ENCODE measurements around the gene SPNS2. TPM values are rescaled to one million over a fixed set of nuclear protein-coding genes. Genes with fewer than 3 reads are reported as not detected.

The SPNS2 gene
- total and polyA plus RNA-seq, 2 experiments from 2014 or later: 1.7 to 2.3 TPM

DNA sequence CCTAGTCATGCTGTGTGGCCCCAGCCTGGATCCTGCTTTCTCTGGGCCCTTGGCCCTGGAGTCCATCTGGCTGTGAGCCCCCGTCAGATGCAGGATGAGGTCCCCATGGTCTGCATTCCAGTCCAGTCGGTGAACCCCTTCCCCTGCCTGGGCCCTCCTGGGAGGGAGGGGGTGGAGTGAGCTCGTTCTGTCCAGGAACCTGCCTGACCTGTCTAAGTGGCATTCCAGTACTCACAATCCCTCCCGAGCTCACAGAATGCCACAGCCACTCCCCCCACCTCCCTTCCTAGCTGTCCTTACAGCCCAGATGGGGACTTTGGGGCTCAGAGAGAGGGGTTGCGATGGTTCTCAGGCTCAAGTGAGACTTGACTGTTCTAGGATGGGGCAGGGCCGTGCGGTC lies 15.5 kb downstream of the SPNS2 start (continued):
- TF ChIP-seq JUNB (IDR thresholded peaks at IDR 0.05; ENCODE audit: unreplicated experiment) (no peak), EZH2 (IDR thresholded peaks at IDR 0.05; ENCODE audit: low read depth, unreplicated experiment) (no peak), ZNF331 (CRISPR knock-in tag; IDR thresholded peaks at IDR 0.05; ENCODE audit: low read depth) (no peak), NANOG (IDR thresholded peaks at IDR 0.05; ENCODE audit: borderline replicate concordance) (no peak)

DNA sequence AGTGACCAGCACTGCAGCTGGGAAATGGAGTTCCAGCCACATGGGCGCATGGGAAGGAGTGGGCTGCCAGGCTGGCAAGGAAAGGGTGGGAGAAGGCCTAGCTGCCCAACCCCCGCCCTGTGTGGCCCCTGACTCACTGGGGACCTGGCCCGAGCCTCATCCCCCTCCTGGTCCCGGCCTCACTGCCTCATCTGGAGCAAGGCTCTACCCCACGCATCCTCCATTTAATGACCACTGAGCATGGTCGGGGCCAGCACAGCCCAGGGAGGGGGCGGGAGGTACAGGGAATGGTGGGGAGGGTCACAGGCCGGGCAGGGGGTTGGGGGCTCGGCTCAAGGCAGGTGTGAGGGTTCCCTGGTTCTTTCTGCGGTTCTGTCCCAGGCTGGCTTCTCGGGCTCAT lies 16.1 kb downstream of the SPNS2 start:
- Histone ChIP-seq H3K4me3 (no peak overlapping the region), H4K20me1 (replicated peaks; ENCODE audit: insufficient read depth) (no peaks in the 10 kb centered on the region), H3K9me2 (ENCODE audit: insufficient read depth) (no peaks in the 10 kb centered on the region), H3K79me2 (replicated peaks; ENCODE audit: insufficient read depth) (no peaks in the 10 kb centered on the region), H3K4me1 (ENCODE audit: insufficient read depth) (no peaks in the 10 kb centered on the region), H3K27me3 (ENCODE audit: insufficient read depth) (no peaks in the 10 kb centered on the region), H3K4me2 (no peak overlapping the region), H2AFZ (no peak overlapping the region), H3K36me3 (ENCODE audit: insufficient read depth) (no peaks in the 10 kb centered on the region), H3K27ac (ENCODE audit: low read depth) (no peak overlapping the region), H3F3A (replicated peaks; ENCODE audit: low read depth) (no peaks in the 10 kb centered on the region)
- ATAC-seq (no peak), DNase-seq (ENCODE audit: low spot score) (no peak)
- Mint-ChIP-seq H3K36me3 (ENCODE audit: low read depth) (no peaks in the 10 kb centered on the region; the same call in 2 of the 3 replicates), H3K9me3 (no peaks in the 10 kb centered on the region), H3K4me3 (no peak overlapping the region), H3K4me1 (peaks cover 7% of the 10 kb centered on the region), H3K27me3 (ENCODE audit: insufficient read depth, low read depth, poor library complexity) (peaks cover 10% of the 10 kb centered on the region), H3K27ac (no peak overlapping the region; the same call in 1 of the 2 replicates)
- TF ChIP-seq, protein P1, sequence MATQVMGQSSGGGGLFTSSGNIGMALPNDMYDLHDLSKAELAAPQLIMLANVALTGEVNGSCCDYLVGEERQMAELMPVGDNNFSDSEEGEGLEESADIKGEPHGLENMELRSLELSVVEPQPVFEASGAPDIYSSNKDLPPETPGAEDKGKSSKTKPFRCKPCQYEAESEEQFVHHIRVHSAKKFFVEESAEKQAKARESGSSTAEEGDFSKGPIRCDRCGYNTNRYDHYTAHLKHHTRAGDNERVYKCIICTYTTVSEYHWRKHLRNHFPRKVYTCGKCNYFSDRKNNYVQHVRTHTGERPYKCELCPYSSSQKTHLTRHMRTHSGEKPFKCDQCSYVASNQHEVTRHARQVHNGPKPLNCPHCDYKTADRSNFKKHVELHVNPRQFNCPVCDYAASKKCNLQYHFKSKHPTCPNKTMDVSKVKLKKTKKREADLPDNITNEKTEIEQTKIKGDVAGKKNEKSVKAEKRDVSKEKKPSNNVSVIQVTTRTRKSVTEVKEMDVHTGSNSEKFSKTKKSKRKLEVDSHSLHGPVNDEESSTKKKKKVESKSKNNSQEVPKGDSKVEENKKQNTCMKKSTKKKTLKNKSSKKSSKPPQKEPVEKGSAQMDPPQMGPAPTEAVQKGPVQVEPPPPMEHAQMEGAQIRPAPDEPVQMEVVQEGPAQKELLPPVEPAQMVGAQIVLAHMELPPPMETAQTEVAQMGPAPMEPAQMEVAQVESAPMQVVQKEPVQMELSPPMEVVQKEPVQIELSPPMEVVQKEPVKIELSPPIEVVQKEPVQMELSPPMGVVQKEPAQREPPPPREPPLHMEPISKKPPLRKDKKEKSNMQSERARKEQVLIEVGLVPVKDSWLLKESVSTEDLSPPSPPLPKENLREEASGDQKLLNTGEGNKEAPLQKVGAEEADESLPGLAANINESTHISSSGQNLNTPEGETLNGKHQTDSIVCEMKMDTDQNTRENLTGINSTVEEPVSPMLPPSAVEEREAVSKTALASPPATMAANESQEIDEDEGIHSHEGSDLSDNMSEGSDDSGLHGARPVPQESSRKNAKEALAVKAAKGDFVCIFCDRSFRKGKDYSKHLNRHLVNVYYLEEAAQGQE (IDR thresholded peaks at IDR 0.05; ENCODE audit: unreplicated experiment): no peak
- TF ChIP-seq, protein P2, sequence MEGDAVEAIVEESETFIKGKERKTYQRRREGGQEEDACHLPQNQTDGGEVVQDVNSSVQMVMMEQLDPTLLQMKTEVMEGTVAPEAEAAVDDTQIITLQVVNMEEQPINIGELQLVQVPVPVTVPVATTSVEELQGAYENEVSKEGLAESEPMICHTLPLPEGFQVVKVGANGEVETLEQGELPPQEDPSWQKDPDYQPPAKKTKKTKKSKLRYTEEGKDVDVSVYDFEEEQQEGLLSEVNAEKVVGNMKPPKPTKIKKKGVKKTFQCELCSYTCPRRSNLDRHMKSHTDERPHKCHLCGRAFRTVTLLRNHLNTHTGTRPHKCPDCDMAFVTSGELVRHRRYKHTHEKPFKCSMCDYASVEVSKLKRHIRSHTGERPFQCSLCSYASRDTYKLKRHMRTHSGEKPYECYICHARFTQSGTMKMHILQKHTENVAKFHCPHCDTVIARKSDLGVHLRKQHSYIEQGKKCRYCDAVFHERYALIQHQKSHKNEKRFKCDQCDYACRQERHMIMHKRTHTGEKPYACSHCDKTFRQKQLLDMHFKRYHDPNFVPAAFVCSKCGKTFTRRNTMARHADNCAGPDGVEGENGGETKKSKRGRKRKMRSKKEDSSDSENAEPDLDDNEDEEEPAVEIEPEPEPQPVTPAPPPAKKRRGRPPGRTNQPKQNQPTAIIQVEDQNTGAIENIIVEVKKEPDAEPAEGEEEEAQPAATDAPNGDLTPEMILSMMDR (conservative IDR thresholded peaks at IDR 0.05; ENCODE audit: low read depth in 2 of 2): no peak
- no peak for TF ChIP-seq ZNF114 (CRISPR knock-in tag; IDR thresholded peaks at IDR 0.05)
- TF ChIP-seq, protein P3, sequence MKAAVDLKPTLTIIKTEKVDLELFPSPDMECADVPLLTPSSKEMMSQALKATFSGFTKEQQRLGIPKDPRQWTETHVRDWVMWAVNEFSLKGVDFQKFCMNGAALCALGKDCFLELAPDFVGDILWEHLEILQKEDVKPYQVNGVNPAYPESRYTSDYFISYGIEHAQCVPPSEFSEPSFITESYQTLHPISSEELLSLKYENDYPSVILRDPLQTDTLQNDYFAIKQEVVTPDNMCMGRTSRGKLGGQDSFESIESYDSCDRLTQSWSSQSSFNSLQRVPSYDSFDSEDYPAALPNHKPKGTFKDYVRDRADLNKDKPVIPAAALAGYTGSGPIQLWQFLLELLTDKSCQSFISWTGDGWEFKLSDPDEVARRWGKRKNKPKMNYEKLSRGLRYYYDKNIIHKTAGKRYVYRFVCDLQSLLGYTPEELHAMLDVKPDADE (IDR thresholded peaks at IDR 0.05): no peak
- no peak for TF ChIP-seq EZH2phosphoT487 (IDR thresholded peaks at IDR 0.05; ENCODE audit: unreplicated experiment)
- TF ChIP-seq EZH2 (IDR thresholded peaks at IDR 0.05; ENCODE audit: low read depth, unreplicated experiment): no peak
- no peak for TF ChIP-seq CREB1 (CRISPR knock-in tag; IDR thresholded peaks at IDR 0.05; ENCODE audit: low read depth)
- no peak for TF ChIP-seq ZNF331 (CRISPR knock-in tag; IDR thresholded peaks at IDR 0.05; ENCODE audit: low read depth)
- no peak for TF ChIP-seq POLR2AphosphoS5 (IDR thresholded peaks at IDR 0.05; ENCODE audit: low read depth)
- no peak for TF ChIP-seq JUNB (IDR thresholded peaks at IDR 0.05; ENCODE audit: unreplicated experiment)
- no peak for TF ChIP-seq NANOG (IDR thresholded peaks at IDR 0.05; ENCODE audit: borderline replicate concordance)
- TF ChIP-seq, protein P4, sequence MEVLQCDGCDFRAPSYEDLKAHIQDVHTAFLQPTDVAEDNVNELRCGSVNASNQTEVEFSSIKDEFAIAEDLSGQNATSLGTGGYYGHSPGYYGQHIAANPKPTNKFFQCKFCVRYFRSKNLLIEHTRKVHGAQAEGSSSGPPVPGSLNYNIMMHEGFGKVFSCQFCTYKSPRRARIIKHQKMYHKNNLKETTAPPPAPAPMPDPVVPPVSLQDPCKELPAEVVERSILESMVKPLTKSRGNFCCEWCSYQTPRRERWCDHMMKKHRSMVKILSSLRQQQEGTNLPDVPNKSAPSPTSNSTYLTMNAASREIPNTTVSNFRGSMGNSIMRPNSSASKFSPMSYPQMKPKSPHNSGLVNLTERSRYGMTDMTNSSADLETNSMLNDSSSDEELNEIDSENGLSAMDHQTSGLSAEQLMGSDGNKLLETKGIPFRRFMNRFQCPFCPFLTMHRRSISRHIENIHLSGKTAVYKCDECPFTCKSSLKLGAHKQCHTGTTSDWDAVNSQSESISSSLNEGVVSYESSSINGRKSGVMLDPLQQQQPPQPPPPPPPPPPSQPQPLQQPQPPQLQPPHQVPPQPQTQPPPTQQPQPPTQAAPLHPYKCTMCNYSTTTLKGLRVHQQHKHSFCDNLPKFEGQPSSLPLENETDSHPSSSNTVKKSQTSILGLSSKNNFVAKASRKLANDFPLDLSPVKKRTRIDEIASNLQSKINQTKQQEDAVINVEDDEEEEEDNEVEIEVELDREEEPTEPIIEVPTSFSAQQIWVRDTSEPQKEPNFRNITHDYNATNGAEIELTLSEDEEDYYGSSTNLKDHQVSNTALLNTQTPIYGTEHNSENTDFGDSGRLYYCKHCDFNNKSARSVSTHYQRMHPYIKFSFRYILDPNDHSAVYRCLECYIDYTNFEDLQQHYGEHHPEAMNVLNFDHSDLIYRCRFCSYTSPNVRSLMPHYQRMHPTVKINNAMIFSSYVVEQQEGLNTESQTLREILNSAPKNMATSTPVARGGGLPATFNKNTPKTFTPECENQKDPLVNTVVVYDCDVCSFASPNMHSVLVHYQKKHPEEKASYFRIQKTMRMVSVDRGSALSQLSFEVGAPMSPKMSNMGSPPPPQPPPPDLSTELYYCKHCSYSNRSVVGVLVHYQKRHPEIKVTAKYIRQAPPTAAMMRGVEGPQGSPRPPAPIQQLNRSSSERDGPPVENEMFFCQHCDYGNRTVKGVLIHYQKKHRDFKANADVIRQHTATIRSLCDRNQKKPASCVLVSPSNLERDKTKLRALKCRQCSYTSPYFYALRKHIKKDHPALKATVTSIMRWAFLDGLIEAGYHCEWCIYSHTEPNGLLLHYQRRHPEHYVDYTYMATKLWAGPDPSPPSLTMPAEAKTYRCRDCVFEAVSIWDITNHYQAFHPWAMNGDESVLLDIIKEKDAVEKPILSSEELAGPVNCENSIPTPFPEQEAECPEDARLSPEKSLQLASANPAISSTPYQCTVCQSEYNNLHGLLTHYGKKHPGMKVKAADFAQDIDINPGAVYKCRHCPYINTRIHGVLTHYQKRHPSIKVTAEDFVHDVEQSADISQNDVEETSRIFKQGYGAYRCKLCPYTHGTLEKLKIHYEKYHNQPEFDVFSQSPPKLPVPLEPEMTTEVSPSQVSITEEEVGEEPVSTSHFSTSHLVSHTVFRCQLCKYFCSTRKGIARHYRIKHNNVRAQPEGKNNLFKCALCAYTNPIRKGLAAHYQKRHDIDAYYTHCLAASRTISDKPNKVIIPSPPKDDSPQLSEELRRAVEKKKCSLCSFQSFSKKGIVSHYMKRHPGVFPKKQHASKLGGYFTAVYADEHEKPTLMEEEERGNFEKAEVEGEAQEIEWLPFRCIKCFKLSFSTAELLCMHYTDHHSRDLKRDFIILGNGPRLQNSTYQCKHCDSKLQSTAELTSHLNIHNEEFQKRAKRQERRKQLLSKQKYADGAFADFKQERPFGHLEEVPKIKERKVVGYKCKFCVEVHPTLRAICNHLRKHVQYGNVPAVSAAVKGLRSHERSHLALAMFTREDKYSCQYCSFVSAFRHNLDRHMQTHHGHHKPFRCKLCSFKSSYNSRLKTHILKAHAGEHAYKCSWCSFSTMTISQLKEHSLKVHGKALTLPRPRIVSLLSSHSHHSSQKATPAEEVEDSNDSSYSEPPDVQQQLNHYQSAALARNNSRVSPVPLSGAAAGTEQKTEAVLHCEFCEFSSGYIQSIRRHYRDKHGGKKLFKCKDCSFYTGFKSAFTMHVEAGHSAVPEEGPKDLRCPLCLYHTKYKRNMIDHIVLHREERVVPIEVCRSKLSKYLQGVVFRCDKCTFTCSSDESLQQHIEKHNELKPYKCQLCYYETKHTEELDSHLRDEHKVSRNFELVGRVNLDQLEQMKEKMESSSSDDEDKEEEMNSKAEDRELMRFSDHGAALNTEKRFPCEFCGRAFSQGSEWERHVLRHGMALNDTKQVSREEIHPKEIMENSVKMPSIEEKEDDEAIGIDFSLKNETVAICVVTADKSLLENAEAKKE (CRISPR knock-in tag; IDR thresholded peaks at IDR 0.05): no peak

All from GM23338 (cell line).